Measurements from ENCODE around the gene ABR.

The ABR gene

GRCh38 chr17:1030684-1031532, 148.9 kb downstream of the ABR start:
- DNase-seq (ENCODE audit: low spot score) = no peak

GRCh38 chr17:1029922-1030644, 149.7 kb downstream of the ABR start:
- no peak for DNase-seq (ENCODE audit: low spot score)

GRCh38 chr17:1029196-1029921, 150.4 kb downstream of the ABR start:
- no peak for DNase-seq (ENCODE audit: low spot score)

- no peak for DNase-seq (ENCODE audit: low spot score)
Measured at GRCh38 chr17:1027044-1027443, 152.7 kb downstream of the ABR start.

- no peak for DNase-seq (ENCODE audit: low spot score)
Measured at GRCh38 chr17:1026599-1026975, 153.2 kb downstream of the ABR start.

GRCh38 chr17:1025733-1026598, 153.8 kb downstream of the ABR start:
- DNase-seq (ENCODE audit: low spot score) = no peak

- no peak for DNase-seq (ENCODE audit: low spot score)
Measured at GRCh38 chr17:1024076-1024475, 155.7 kb downstream of the ABR start.

- no peak for DNase-seq (ENCODE audit: low spot score)
Measured at GRCh38 chr17:1022278-1023024, 157.3 kb downstream of the ABR start.

GRCh38 chr17:1021147-1021546, 158.6 kb downstream of the ABR start:
- no peak for DNase-seq (ENCODE audit: low spot score)

- DNase-seq (ENCODE audit: low spot score) = no peak
Measured at GRCh38 chr17:1019451-1019850, 160.3 kb downstream of the ABR start.

GRCh38 chr17:1018547-1018946, 161.2 kb downstream of the ABR start:
- no peak for DNase-seq (ENCODE audit: low spot score)

- DNase-seq (ENCODE audit: low spot score) = no peak
Measured at GRCh38 chr17:1013729-1014090, 166.1 kb downstream of the ABR start.

GRCh38 chr17:1012823-1013728, 166.7 kb downstream of the ABR start:
- DNase-seq (ENCODE audit: low spot score) = no peak

GRCh38 chr17:1011760-1012735, 167.7 kb downstream of the ABR start:
- DNase-seq (ENCODE audit: low spot score) = no peak

GRCh38 chr17:1011138-1011537, 168.6 kb downstream of the ABR start:
- DNase-seq (ENCODE audit: low spot score) = no peak

GRCh38 chr17:1010586-1010985, 169.2 kb downstream of the ABR start:
- DNase-seq (ENCODE audit: low spot score) = no peak

- DNase-seq (ENCODE audit: low spot score) = no peak
Measured at GRCh38 chr17:1010086-1010450, 169.7 kb downstream of the ABR start.

- DNase-seq (ENCODE audit: low spot score) = no peak
Measured at GRCh38 chr17:1009229-1010085, 170.3 kb downstream of the ABR start.
